GM21447 (cell line): Measurements from ENCODE around the gene MAST4.

ENCODE experiments used
- ATAC-seq: cut with Tn5 transposase; IDR thresholded peaks from one replicate; pipeline ENCODE4 v1.9.1; 2021; ENCODE audit not compliant: unreplicated experiment

Gene MAST4

GRCh38 chr5:67005737-67006499, 409.7 kb downstream of the MAST4 start:
- ATAC-seq: no peak

- no peak for ATAC-seq
Observed at GRCh38 chr5:67006500-67006848, 410.3 kb downstream of the MAST4 start.

GRCh38 chr5:67009028-67009427, 412.8 kb downstream of the MAST4 start:
- no peak for ATAC-seq

GRCh38 chr5:67010684-67011409, 414.7 kb downstream of the MAST4 start:
- ATAC-seq: no peak

- ATAC-seq: no peak
Observed at GRCh38 chr5:67011422-67011821, 415.2 kb downstream of the MAST4 start.

GRCh38 chr5:67012171-67012570, 416.0 kb downstream of the MAST4 start:
- no peak for ATAC-seq

- no peak for ATAC-seq
Observed at GRCh38 chr5:67013719-67014118, 417.5 kb downstream of the MAST4 start.

GRCh38 chr5:67014191-67014590, 418.0 kb downstream of the MAST4 start:
- no peak for ATAC-seq

- ATAC-seq: no peak
Observed at GRCh38 chr5:67014957-67015400, 418.8 kb downstream of the MAST4 start.

- no peak for ATAC-seq
Observed at GRCh38 chr5:67015541-67016191, 419.5 kb downstream of the MAST4 start.

GRCh38 chr5:67019065-67019845, 423.1 kb downstream of the MAST4 start:
- ATAC-seq: no peak

GRCh38 chr5:67020096-67020615, 424.0 kb downstream of the MAST4 start:
- no peak for ATAC-seq

GRCh38 chr5:67021031-67021430, 424.8 kb downstream of the MAST4 start:
- no peak for ATAC-seq

GRCh38 chr5:67021521-67021920, 425.3 kb downstream of the MAST4 start:
- no peak for ATAC-seq

- ATAC-seq: no peak
Observed at GRCh38 chr5:67021962-67022361, 425.8 kb downstream of the MAST4 start.

- no peak for ATAC-seq
Observed at GRCh38 chr5:67025457-67025856, 429.3 kb downstream of the MAST4 start.

- ATAC-seq: no peak
Observed at GRCh38 chr5:67026278-67026677, 430.1 kb downstream of the MAST4 start.

- no peak for ATAC-seq
Observed at GRCh38 chr5:67027171-67027570, 431.0 kb downstream of the MAST4 start.

- no peak for ATAC-seq
Observed at GRCh38 chr5:67028371-67028770, 432.2 kb downstream of the MAST4 start.

- no peak for ATAC-seq
Observed at GRCh38 chr5:67028941-67029340, 432.7 kb downstream of the MAST4 start.

GRCh38 chr5:67029481-67029880, 433.3 kb downstream of the MAST4 start:
- no peak for ATAC-seq
